Stimulated activated CD4-positive, alpha-beta T cell treated with anti-CD3 and anti-CD28 coated beads, Interleukin-12 subunit alpha, Interleukin-12 subunit beta, amount 100 ng/mL, for 48 hours (primary cell): ENCODE measurements around the gene CSTPP1.
"Not testable (repeated sequence)": the region's sequence is repeated elsewhere in the genome, so short reads cannot be mapped to it uniquely, and the experiment has no call there.

Experiments used
- DNase-seq, 3 donors: peaks; one replicate each; pipeline ENCODE4 v3.0.0-alpha.2; 2020; ENCODE audit warnings: low read depth in 2 of 3, low spot score in 1 of 3

Gene CSTPP1

DNA sequence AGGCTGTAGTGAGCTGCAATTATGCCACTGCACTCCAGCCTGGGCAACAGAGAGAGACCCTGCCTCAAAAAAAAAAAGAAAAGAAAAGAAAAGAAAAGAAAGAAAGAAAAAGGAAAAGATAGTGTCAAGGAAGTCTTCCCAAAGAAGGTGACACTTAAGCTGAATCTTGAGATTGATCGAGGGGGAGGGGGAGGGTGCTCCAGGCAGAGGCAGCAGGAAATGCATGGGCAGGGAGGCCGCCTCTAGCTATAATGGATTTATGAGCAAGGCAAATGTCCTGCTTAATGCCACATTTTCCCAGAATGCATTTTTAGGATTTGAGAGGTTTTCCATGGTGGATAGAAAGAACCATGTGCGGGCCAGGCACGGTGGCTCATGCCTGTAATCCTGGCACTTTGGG is 264.5 kb downstream of the CSTPP1 start:
- no peak for DNase-seq

DNA sequence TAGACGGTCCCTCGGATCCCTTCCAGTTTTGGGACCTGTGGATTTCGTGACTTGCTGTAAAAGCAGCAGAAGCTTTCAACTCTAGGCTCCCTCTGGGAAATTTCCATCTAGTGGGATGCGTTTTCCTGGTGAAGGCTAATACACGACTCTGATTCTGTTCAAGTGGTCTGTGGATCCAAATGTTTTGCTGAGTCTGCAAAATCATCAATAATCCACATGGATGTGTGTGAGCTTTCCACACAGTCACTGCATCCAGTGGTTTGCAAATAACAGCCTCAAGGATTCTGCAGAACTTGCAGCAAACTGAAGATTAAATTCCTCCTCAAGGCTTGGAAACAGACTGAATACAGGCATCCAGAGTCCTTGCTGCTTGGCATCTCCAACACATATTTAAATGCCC is 266.0 kb downstream of the CSTPP1 start:
- no peak for DNase-seq

DNA sequence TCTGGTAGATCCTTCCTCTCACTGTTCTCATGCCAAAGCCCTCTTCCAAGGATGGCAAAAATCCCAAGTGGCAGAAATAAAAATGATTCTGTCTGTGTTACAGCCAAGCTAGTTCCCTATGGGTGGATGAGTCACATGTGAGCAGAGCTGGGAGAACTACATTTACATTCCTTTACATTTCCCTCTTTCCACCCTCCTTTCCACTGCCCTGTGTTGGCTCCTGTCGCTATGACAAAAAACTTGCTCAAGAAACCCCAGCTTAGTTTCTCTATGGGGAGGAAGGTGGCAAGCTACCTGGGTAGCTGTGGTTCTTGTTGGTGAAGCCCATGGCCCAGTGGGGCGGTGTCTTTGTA is 268.1 kb downstream of the CSTPP1 start:
- DNase-seq = no peak

DNA sequence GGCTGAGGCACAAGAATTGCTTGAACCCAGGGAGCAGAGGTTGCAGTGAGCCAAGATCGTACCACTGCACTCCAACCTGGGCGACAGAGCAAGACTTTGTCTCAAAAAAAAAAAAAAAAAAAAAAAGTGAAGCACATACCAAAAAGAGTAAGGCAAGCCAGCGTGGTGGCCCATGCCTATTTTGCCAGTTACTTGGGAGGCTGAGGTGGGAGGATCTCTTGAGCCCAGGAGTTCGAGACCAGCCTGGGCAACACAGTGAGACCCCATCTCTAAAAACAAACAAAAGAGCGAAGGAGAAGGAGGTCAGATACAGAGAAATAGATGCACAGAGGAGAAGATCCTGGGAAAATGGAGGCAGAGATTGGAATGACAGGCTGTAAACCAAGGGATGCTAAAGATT is 270.0 kb downstream of the CSTPP1 start:
- not testable (repeated sequence) for DNase-seq

DNA sequence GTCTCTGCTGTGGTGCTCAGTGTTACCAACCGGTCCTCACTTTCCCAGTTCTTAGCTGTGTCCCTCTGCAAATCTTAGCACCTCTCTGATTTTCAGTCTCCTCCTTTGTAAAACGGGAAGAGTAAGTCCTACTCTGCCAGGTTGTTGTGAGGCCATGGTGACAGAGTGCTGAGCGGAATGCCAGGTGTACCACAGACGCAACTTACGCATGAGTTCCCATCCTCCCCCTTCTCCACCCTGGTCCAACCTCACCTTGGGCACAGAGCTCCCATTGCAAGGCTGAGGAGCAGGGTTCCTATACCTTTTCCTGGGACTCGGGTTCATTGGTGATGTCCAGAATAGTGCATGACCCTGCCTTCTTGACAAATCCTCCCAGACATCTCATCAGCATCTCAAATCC is 270.9 kb downstream of the CSTPP1 start:
- no peak for DNase-seq

DNA sequence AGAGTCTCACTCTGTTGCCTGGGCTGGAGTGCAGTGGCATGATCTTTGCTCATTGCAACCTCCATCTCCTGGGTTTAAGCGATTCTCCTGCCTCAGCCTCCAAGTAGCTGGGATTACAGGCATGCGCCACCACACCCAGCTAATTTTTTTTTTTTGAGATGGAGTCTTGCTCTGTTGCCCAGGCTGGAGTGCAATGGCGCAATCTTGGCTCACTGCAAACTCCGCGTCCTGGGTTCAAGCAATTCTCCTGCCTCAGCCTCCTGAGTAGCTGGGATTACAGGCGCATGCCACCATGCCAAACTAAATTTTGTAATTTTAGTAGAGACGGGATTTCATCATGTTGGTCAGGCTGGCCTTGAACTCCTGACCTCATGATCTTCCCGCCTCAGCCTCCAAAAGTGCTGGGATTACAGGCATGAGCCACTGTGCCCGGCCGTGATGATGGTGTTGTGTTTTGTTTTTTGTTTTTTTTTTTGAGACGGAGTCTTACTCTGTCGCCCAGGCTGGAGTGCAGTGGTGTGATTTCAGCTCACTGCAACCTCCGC is 271.5 kb downstream of the CSTPP1 start:
- not testable (repeated sequence) for DNase-seq

DNA sequence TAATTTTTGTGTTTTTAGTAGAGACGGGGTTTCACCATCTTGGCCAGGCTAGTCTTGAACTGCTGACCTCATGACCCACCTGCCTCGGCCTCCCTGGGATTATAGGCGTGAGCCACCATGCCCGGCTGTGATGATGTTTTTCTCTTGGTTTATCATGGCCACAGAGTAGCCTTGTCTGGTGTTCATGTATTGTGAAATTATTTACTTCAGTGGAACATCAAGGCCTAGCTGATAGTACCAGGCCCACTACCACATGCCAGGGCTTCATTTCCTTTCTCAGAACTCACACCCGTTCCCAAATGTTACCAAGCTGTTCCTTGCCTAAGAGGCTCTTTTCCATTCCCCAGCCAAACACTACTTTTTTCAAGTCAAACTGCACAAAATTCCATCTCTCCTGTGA is 272.1 kb downstream of the CSTPP1 start:
- no peak for DNase-seq
